Right ventricle myocardium inferior (tissue), 1 donor: Measurements from ENCODE around the gene LCE1C. TPM values are rescaled to one million over a fixed set of nuclear protein-coding genes. Genes with fewer than 3 reads are reported as not detected.

Experiments used
- ATAC-seq: fragments of 200-7000 bp; cut with Tn5 transposase; one replicate; pipeline ENCODE4 v1.9.1; 2020; ENCODE audit warnings: mild to moderate bottlenecking, moderate library complexity
- DNase-seq: peaks from one replicate; pipeline ENCODE4 v3.0.0; 2021; ENCODE audit errors: missing footprints
- intact Hi-C: fragments of 100-400 bp; cut with DNase I; formaldehyde crosslinking; loops from one replicate; pipeline ENCODE4 v1.11.0; 2022
- total RNA-seq: library from RNA; stranded (reverse); fragmentation: NEBNext Ultra II Directional; extraction: Animal tissue kit (Norgen Biotek cat#: 25700); gene quantifications from one replicate; pipeline ENCODE4 v1.2.1, GENCODE V29; 2021
- donor health status: DM: no; HTN: yes; CAD: no; lungs with severe emphysema.

LCE1C gene
- total RNA-seq, 1 donor from 2014 or later = not detected

DNA sequence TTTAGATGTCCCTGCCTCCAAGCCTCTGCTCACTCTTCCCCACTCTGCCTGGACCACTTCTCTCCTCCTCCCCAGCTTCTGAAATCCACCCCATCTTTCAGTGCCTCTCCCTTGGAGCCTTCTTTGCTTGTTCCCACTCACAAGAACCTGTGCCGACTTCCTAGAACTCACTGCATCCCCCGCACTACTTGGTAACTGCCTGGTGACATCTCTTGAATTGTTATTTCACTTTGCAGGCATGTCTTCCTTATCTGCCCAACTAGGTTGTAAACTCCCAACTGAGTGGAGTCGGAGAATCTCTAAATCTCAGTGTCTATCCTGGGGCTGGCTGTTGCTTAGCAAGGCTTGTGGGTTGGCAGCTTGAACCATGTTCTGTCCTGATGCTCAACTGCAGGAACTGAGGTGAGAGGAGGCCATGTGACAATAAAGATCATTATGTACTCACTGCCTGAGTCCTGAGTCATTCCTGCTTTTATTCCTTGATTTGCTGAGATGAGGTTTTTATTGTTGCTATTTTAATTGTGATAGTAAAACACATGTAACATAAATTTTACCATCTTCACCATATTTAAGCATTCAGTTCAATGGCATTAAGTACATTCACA is 44.7 kb downstream of the LCE1C start:
- intact Hi-C loops = no loop called here

DNA sequence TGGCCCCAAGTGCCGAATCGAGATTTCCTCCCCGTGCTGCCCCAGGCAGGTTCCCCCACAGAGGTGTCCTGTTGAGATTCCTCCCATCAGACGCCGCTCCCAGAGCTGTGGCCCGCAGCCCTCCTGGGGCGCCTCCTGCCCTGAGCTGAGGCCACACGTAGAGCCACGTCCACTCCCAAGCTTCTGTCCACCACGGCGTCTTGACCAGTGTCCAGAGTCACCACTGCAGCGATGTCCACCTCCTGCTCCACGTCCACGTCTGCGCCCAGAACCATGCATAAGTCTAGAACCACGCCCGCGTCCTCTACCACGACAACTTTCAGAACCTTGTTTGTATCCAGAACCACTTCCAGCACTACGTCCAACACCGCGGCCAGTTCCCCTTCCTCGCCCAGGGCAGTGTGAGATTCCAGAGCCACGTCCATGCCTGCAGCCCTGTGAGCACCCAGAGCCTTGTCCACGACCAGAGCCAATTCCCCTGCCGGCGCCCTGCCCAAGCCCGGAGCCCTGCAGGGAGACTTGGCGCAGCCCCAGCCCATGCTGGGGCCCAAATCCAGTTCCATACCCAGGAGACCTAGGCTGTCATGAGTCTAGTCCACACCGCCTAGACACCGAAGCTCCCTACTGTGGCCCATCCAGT is 45.8 kb downstream of the LCE1C start:
- intact Hi-C loops = no loop called here
- DNase-seq (peak; percentile 67), ATAC-seq (no peak)

More for the DNA sequence above, 44.7 kb downstream of the LCE1C start:
- no peak for DNase-seq
- no peak for ATAC-seq

DNA sequence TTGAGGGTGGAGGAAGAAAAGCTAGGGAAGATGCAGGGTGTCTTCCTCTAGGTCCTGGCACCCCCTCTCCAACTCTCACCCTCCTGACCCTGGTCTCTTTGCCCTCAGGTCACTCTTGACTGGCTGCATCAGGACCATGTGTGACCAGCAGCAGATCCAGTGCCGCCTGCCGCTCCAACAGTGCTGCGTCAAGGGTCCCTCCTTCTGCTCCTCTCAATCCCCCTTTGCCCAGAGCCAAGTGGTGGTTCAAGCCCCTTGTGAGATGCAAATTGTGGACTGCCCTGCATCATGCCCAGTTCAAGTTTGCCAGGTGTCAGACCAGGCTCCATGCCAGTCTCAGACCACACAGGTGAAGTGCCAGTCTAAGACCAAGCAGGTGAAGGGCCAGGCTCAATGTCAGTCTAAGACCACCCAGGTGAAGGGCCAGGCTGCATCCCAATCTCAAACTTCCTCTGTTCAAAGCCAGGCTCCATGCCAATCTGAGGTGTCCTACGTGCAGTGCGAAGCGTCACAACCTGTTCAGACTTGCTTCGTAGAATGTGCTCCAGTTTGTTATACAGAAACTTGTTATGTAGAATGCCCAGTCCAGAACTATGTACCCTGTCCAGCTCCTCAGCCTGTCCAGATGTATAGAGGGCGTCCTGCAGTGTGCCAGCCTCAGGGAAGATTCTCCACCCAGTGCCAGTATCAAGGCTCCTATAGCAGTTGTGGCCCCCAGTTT is 46.8 kb downstream of the LCE1C start:
- no peak for ATAC-seq
- no peak for DNase-seq
- intact Hi-C loops = no loop called here

GRCh38 chr1:152758636-152759035 is 47.8 kb downstream of the LCE1C start:
- ATAC-seq (no peak), DNase-seq (no peak)
- intact Hi-C loops = no loop called here

DNA sequence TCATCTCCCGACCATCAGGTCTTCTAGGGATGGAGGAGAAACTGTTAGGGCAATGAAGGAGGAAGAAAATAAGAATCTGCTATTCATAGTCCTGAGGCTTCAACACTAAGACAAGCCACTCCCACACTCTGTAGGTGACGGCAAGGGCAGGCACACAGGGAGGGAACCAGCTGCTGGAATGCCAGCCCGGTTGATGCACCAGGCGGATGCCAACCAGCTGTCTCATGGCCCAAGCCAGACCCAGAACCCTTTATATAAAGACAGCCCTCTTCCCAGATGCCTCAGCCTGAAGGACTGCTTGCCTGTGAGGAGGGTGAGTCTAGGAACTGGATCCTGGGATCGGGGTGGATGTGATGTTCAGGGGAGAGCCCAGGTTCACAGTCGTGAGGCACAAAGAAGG is 48.7 kb downstream of the LCE1C start, which contains the start of gene KPRP:
Gene KPRP (plus strand): TSS at position 279 of the 400 bp plus-strand sequence. CDS start 1,564 bp downstream, outside the sequence.
- intact Hi-C loops = no loop called here
- no peak for DNase-seq
- ATAC-seq = no peak

- ATAC-seq = no peak
- intact Hi-C loops = no loop called here
- no peak for DNase-seq
Measured at GRCh38 chr1:152756872-152757271, 49.6 kb downstream of the LCE1C start.

Other genes starting within 250 kb of the LCE1C start
- not detected for gene LCE3E, start 239.9 kb downstream of the LCE1C start, total RNA-seq
- not detected for gene LCE3D, start 226.1 kb downstream of the LCE1C start, total RNA-seq
- not detected for gene LCE3C, start 206.4 kb downstream of the LCE1C start, total RNA-seq
- gene LCE3B, start 192.8 kb downstream of the LCE1C start, total RNA-seq = not detected
- gene LCE3A, start 183.5 kb downstream of the LCE1C start, total RNA-seq = not detected
- not detected for gene LCE2D, start 143.3 kb downstream of the LCE1C start, total RNA-seq
- gene LCE2C, start 131.4 kb downstream of the LCE1C start, total RNA-seq = not detected
- gene LCE2B, start 120.5 kb downstream of the LCE1C start, total RNA-seq = not detected
- gene LCE2A, start 108.3 kb downstream of the LCE1C start, total RNA-seq = not detected
- not detected for gene LCE4A, start 98.5 kb downstream of the LCE1C start, total RNA-seq
- not detected for gene KPRP, start 48.6 kb downstream of the LCE1C start, total RNA-seq
- not detected for gene LCE1F, start 31.5 kb downstream of the LCE1C start, total RNA-seq
- gene LCE1E, start 20.4 kb downstream of the LCE1C start, total RNA-seq = not detected
- not detected for gene LCE1D, start 9.9 kb downstream of the LCE1C start, total RNA-seq
- not detected for gene LCE1B, start 5.3 kb upstream of the LCE1C start, total RNA-seq
- not detected for gene LCE1A, start 20.8 kb upstream of the LCE1C start, total RNA-seq
- gene LCE6A, start 36.2 kb upstream of the LCE1C start, total RNA-seq = not detected
- gene LCE7A, start 53.3 kb upstream of the LCE1C start, total RNA-seq = not detected
- gene SMCP, start 71.7 kb upstream of the LCE1C start, total RNA-seq = not detected
- gene IVL, start 101.9 kb upstream of the LCE1C start, total RNA-seq = not detected
- not detected for gene SPRR5, start 140.6 kb upstream of the LCE1C start, total RNA-seq
- gene SPRR4, start 164.0 kb upstream of the LCE1C start, total RNA-seq = not detected
- not detected for gene SPRR1A, start 177.4 kb upstream of the LCE1C start, total RNA-seq
- not detected for gene SPRR3, start 195.1 kb upstream of the LCE1C start, total RNA-seq
- not detected for gene SPRR1B, start 224.6 kb upstream of the LCE1C start, total RNA-seq
- gene SPRR2D, start 234.5 kb upstream of the LCE1C start, total RNA-seq = not detected